KMS-11 (cell line): ENCODE data around the gene MAGI2.
"Not testable (repeated sequence)": the region's sequence is repeated elsewhere in the genome, so short reads cannot be mapped to it uniquely, and the experiment has no call there.

Experiments used
- H2AFZ ChIP-seq: fragments of 200-600 bp; sonication (generic); 2 replicates; pipeline ENCODE4 v1.6.1; 2016; ENCODE audit warnings: antibody characterized with exemption, mixed run types, low read depth
- H3K27ac ChIP-seq: fragments of 200-600 bp; sonication (generic); 2 replicates; pipeline ENCODE4 v1.6.1; 2016; ENCODE audit warnings: mild to moderate bottlenecking, mixed run types
- H3K27me3 ChIP-seq: fragments of 200-600 bp; sonication (generic); 2 replicates; pipeline ENCODE4 v1.6.1; 2017; ENCODE audit warnings: mild to moderate bottlenecking, low read depth, mixed run types, moderate library complexity; ENCODE audit not compliant: insufficient read depth
- H3K36me3 ChIP-seq: fragments of 200-600 bp; sonication (generic); 2 replicates; pipeline ENCODE4 v1.6.1; 2017; ENCODE audit warnings: mild to moderate bottlenecking, mixed run types; ENCODE audit not compliant: insufficient read depth
- H3K4me1 ChIP-seq: fragments of 200-600 bp; sonication (generic); 2 replicates; pipeline ENCODE4 v1.6.1; 2016; ENCODE audit warnings: mild to moderate bottlenecking, low read depth, mixed run types; ENCODE audit not compliant: poor library complexity, severe bottlenecking
- H3K4me2 ChIP-seq: fragments of 200-600 bp; sonication (generic); 2 replicates; pipeline ENCODE4 v1.7.0; 2016; ENCODE audit warnings: mild to moderate bottlenecking, mixed run types
- H3K4me3 ChIP-seq: fragments of 200-600 bp; sonication (generic); IDR thresholded peaks from 2 replicates; pipeline ENCODE4 v1.6.1; 2017; ENCODE audit warnings: low read depth, low read length, mixed read lengths; ENCODE audit not compliant: insufficient read depth
- H3K79me2 ChIP-seq: fragments of 200-600 bp; sonication (generic); 2 replicates; pipeline ENCODE4 v1.6.1; 2016; ENCODE audit warnings: low read depth, mixed run types; ENCODE audit not compliant: insufficient read depth
- H3K9ac ChIP-seq: fragments of 200-600 bp; sonication (generic); 2 replicates; pipeline ENCODE4 v1.6.1; 2016; ENCODE audit warnings: mild to moderate bottlenecking, mixed run types
- H4K20me1 ChIP-seq: fragments of 200-600 bp; sonication (generic); 2 replicates; pipeline ENCODE4 v1.6.1; 2016; ENCODE audit warnings: mild to moderate bottlenecking, mixed run types; ENCODE audit not compliant: insufficient read depth
- CTCF ChIP-seq: fragments of 200-600 bp; sonication (generic); conservative IDR thresholded peaks from 2 replicates; pipeline ENCODE4 v1.6.1; 2017; ENCODE audit warnings: low read depth, mild to moderate bottlenecking, antibody characterized with exemption, low read length, moderate library complexity, mixed read lengths

Gene MAGI2

GRCh38 chr7:78254726-78255055 lies 1198.8 kb downstream of the MAGI2 start:
- H3K9ac ChIP-seq: no peak overlapping the region
- H3K4me1 ChIP-seq: no peaks in the 10 kb centered on the region
- no peak overlapping the region for H3K4me2 ChIP-seq
- H3K4me3 ChIP-seq: no peak overlapping the region
- no peaks in the 10 kb centered on the region for H3K79me2 ChIP-seq
- H3K36me3 ChIP-seq: no peaks in the 10 kb centered on the region; the same call in 1 of the 2 replicates
- H2AFZ ChIP-seq: no peak overlapping the region
- H4K20me1 ChIP-seq: no peaks in the 10 kb centered on the region
- no peak overlapping the region for H3K27ac ChIP-seq
- TF ChIP-seq CTCF: no peak
- H3K27me3 ChIP-seq: no peaks in the 10 kb centered on the region

- no peak for TF ChIP-seq CTCF
- H3K27me3 ChIP-seq: no peaks in the 10 kb centered on the region
- H4K20me1 ChIP-seq: no peaks in the 10 kb centered on the region
- no peak overlapping the region for H3K4me2 ChIP-seq
- no peak overlapping the region for H3K27ac ChIP-seq
- no peak overlapping the region for H3K4me3 ChIP-seq
- H2AFZ ChIP-seq: no peak overlapping the region
- no peaks in the 10 kb centered on the region for H3K79me2 ChIP-seq
- no peaks in the 10 kb centered on the region for H3K4me1 ChIP-seq
- no peaks in the 10 kb centered on the region; the same call in 1 of the 2 replicates for H3K36me3 ChIP-seq
- H3K9ac ChIP-seq: no peak overlapping the region
Measured at GRCh38 chr7:78253850-78254725, 1199.4 kb downstream of the MAGI2 start.

GRCh38 chr7:78248867-78249266 lies 1204.6 kb downstream of the MAGI2 start:
- H3K4me2 ChIP-seq: no peak overlapping the region

GRCh38 chr7:78247910-78248689 lies 1205.4 kb downstream of the MAGI2 start:
- Histone ChIP-seq H3K36me3 (no peaks in the 10 kb centered on the region; the same call in 1 of the 2 replicates), H3K4me3 (no peak overlapping the region), H3K4me2 (no peak overlapping the region), H3K79me2 (no peaks in the 10 kb centered on the region), H3K27me3 (no peaks in the 10 kb centered on the region), H3K27ac (no peak overlapping the region), H3K9ac (no peak overlapping the region), H4K20me1 (no peaks in the 10 kb centered on the region), H2AFZ (no peak overlapping the region), H3K4me1 (no peaks in the 10 kb centered on the region)
- TF ChIP-seq CTCF: no peak

More at GRCh38 chr7:78248867-78249266, 1204.6 kb downstream of the MAGI2 start:
- no peak overlapping the region for H3K4me3 ChIP-seq
- no peaks in the 10 kb centered on the region; the same call in 1 of the 2 replicates for H3K36me3 ChIP-seq
- H3K4me1 ChIP-seq: no peaks in the 10 kb centered on the region
- no peak overlapping the region for H2AFZ ChIP-seq
- H3K9ac ChIP-seq: no peak overlapping the region
- no peak overlapping the region for H3K27ac ChIP-seq
- no peaks in the 10 kb centered on the region for H4K20me1 ChIP-seq
- no peak for TF ChIP-seq CTCF
- H3K27me3 ChIP-seq: no peaks in the 10 kb centered on the region
- H3K79me2 ChIP-seq: no peaks in the 10 kb centered on the region

- not testable (repeated sequence) for H3K79me2 ChIP-seq, H3K36me3 ChIP-seq, H3K4me3 ChIP-seq, H4K20me1 ChIP-seq, H3K27me3 ChIP-seq, H3K4me2 ChIP-seq, H2AFZ ChIP-seq, H3K27ac ChIP-seq, H3K4me1 ChIP-seq, H3K9ac ChIP-seq
Measured at GRCh38 chr7:78240179-78240578, 1213.3 kb downstream of the MAGI2 start.
